ENCODE measurements around the gene GOLGA2. TPM values are rescaled to one million over a fixed set of nuclear protein-coding genes. Genes with fewer than 3 reads are reported as not detected.

The GOLGA2 gene
- total and polyA plus RNA-seq, 2 of the 13 experiments (the other 11 are each of a cell fraction or from before 2014, with no cell fraction given), result 45.3 to 45.8 TPM

DNA sequence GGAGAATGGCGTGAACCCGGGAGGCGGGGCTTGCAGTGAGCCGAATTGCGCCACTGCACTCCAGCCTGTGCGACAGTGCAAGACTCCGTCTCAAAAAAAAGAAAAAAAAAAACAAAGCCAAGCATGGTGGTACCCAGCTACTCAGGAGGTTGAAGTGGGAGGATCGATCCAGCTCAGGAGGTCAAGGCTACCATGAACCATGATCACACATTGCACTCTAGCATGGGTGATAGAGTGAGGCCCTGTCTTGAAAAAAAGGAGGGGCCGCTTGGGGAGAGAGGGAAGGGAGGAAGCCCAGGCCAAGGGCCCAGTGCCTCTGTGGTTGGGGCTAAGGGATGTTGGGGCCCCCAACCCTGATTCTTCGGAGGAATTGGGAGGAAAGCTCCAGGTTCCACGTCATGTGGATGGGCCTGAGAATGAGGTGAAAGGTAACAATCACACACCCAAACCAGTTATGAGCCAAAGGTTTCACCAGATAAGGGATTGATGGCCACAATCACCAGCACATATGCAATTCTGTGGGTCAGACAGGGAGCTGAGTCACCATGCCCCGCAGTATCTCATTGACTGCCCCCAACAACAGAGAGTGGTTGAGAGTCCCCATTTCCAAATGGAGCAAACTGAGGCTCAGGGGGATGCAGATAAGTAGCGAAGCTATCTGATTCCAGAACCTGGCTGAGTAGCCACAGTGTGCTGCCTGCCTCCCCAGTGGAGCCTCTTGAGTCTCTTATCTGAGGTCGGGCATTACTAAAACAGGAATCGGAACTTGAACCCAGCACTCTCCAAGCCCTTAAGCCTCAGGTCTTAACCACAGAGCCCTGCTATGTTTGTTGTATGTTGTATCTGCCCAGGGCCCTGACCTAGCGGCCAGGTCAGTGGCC, 20.8 kb upstream of the GOLGA2 start (continued):
- TF ChIP-seq, protein P1, sequence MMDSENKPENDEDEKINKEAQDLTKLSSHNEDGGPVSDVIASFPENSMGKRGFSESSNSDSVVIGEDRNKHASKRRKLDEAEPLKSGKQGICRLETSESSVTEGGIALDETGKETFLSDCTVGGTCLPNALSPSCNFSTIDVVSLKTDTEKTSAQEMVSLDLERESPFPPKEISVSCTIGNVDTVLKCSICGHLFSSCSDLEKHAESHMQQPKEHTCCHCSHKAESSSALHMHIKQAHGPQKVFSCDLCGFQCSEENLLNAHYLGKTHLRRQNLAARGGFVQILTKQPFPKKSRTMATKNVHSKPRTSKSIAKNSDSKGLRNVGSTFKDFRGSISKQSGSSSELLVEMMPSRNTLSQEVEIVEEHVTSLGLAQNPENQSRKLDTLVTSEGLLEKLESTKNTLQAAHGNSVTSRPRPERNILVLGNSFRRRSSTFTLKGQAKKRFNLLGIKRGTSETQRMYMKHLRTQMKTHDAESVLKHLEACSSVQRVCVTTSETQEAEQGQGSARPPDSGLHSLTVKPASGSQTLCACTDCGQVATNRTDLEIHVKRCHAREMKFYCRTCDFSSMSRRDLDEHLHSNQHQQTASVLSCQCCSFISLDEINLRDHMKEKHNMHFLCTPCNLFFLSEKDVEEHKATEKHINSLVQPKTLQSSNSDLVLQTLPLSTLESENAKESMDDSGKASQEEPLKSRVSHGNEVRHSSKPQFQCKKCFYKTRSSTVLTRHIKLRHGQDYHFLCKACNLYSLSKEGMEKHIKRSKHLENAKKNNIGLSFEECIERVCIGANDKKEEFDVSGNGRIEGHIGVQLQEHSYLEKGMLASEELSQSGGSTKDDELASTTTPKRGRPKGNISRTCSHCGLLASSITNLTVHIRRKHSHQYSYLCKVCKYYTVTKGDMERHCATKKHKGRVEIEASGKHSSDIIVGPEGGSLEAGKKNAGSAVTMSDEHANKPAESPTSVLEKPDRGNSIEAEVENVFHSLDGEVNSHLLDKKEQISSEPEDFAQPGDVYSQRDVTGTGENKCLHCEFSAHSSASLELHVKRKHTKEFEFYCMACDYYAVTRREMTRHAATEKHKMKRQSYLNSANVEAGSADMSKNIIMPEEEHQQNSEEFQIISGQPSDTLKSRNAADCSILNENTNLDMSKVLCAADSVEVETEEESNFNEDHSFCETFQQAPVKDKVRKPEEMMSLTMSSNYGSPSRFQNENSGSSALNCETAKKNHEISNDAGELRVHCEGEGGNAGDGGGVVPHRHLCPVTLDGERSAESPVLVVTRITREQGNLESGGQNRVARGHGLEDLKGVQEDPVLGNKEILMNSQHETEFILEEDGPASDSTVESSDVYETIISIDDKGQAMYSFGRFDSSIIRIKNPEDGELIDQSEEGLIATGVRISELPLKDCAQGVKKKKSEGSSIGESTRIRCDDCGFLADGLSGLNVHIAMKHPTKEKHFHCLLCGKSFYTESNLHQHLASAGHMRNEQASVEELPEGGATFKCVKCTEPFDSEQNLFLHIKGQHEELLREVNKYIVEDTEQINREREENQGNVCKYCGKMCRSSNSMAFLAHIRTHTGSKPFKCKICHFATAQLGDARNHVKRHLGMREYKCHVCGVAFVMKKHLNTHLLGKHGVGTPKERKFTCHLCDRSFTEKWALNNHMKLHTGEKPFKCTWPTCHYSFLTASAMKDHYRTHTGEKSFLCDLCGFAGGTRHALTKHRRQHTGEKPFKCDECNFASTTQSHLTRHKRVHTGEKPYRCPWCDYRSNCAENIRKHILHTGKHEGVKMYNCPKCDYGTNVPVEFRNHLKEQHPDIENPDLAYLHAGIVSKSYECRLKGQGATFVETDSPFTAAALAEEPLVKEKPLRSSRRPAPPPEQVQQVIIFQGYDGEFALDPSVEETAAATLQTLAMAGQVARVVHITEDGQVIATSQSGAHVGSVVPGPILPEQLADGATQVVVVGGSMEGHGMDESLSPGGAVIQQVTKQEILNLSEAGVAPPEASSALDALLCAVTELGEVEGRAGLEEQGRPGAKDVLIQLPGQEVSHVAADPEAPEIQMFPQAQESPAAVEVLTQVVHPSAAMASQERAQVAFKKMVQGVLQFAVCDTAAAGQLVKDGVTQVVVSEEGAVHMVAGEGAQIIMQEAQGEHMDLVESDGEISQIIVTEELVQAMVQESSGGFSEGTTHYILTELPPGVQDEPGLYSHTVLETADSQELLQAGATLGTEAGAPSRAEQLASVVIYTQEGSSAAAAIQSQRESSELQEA (CRISPR knock-in tag; IDR thresholded peaks at IDR 0.05; ENCODE audit: not compliant biosample characterization), result no peak
- TF ChIP-seq ZNF839 (CRISPR knock-in tag; IDR thresholded peaks at IDR 0.05; ENCODE audit: borderline replicate concordance), result no peak
- no peak for TF ChIP-seq CENPT (CRISPR knock-in tag; IDR thresholded peaks at IDR 0.05; ENCODE audit: low read depth)
- TF ChIP-seq ZNF891 (CRISPR knock-in tag; IDR thresholded peaks at IDR 0.05), result no peak
- TF ChIP-seq, protein P2, sequence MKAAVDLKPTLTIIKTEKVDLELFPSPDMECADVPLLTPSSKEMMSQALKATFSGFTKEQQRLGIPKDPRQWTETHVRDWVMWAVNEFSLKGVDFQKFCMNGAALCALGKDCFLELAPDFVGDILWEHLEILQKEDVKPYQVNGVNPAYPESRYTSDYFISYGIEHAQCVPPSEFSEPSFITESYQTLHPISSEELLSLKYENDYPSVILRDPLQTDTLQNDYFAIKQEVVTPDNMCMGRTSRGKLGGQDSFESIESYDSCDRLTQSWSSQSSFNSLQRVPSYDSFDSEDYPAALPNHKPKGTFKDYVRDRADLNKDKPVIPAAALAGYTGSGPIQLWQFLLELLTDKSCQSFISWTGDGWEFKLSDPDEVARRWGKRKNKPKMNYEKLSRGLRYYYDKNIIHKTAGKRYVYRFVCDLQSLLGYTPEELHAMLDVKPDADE (CRISPR knock-in tag; IDR thresholded peaks at IDR 0.05), result no peak
- TF ChIP-seq HES4 (CRISPR knock-in tag; IDR thresholded peaks at IDR 0.05; ENCODE audit: borderline replicate concordance), result no peak
- no peak for TF ChIP-seq ZNF224 (CRISPR knock-in tag; IDR thresholded peaks at IDR 0.05)
- 0 out of 2 replicates have a peak, but pooled peaks have one; percentile 32 for TF ChIP-seq ZNF766 (CRISPR knock-in tag; IDR thresholded peaks at IDR 0.05; ENCODE audit: borderline replicate concordance)

All from HepG2 (cell line).